ENCODE results near the gene TACR1.

GRCh38 chr2:75018162-75018561 lies 181.2 kb downstream of the TACR1 start:
- no peak for TF ChIP-seq CTCF (IDR thresholded peaks at IDR 0.05)
- TF ChIP-seq ZFX (IDR thresholded peaks at IDR 0.05; ENCODE audit: borderline replicate concordance) = no peak
